ENCODE measurements around the gene ADGRV1. TPM values are rescaled to one million over a fixed set of nuclear protein-coding genes. Genes with fewer than 3 reads are reported as not detected.

ADGRV1 gene
- total RNA-seq, 2 experiments from 2014 or later: not detected

GRCh38 chr5:91006713-91007112 is 448.1 kb downstream of the ADGRV1 start:
- Histone ChIP-seq H3K36me3 (ENCODE audit: insufficient read depth, low read length) (no peaks in the 10 kb centered on the region), H3K79me2 (ENCODE audit: insufficient read depth, low read depth, low read length) (no peaks in the 10 kb centered on the region), H3K27ac (ENCODE audit: low read depth, low read length, poor library complexity, severe bottlenecking) (no peak overlapping the region), H3K9me2 (ENCODE audit: insufficient read depth, low read length) (no peaks in the 10 kb centered on the region), H2AFZ (ENCODE audit: low read length) (no peak overlapping the region), H3K4me2 (ENCODE audit: low read length) (no peak overlapping the region), H3K4me1 (ENCODE audit: insufficient read depth, low read length, poor library complexity, severe bottlenecking) (no peaks in the 10 kb centered on the region), H3K4me3 (ENCODE audit: low read depth, low read length, poor library complexity, severe bottlenecking) (no peak overlapping the region), H3K9me3 (ENCODE audit: low read length) (no peaks in the 10 kb centered on the region), H4K20me1 (ENCODE audit: insufficient read depth, low read length) (no peaks in the 10 kb centered on the region)
- ChIA-PET CTCF (ENCODE audit: unreplicated experiment) (no interaction called here), POLR2A (no interaction called here)
- TF ChIP-seq CTCF (conservative IDR thresholded peaks at IDR 0.05; ENCODE audit: low read length): no peak
- no peak for TF ChIP-seq EZH2phosphoT487 (IDR thresholded peaks at IDR 0.05; ENCODE audit: borderline replicate concordance, low read depth, low read length)
- DNase-seq (ENCODE audit: low spot score): no peak
- BruUV-seq (replicated peaks): no TSS peak
- intact Hi-C loops (cut with micrococcal nuclease; ENCODE audit: unreplicated experiment): no loop called here

GRCh38 chr5:91007251-91007650 is 448.7 kb downstream of the ADGRV1 start:
- intact Hi-C loops (cut with micrococcal nuclease; ENCODE audit: unreplicated experiment): no loop called here
- no peaks in the 10 kb centered on the region for H3K9me2 ChIP-seq (ENCODE audit: insufficient read depth, low read length)
- no peaks in the 10 kb centered on the region for H3K79me2 ChIP-seq (ENCODE audit: insufficient read depth, low read depth, low read length)
- POLR2A ChIA-PET: no interaction called here
- CTCF ChIA-PET (ENCODE audit: unreplicated experiment): no interaction called here
- H3K4me2 ChIP-seq (ENCODE audit: low read length): no peak overlapping the region
- H3K36me3 ChIP-seq (ENCODE audit: insufficient read depth, low read length): no peaks in the 10 kb centered on the region
- H4K20me1 ChIP-seq (ENCODE audit: insufficient read depth, low read length): no peaks in the 10 kb centered on the region
- H3K4me1 ChIP-seq (ENCODE audit: insufficient read depth, low read length, poor library complexity, severe bottlenecking): no peaks in the 10 kb centered on the region
- no peak for DNase-seq (ENCODE audit: low spot score)
- TF ChIP-seq EZH2phosphoT487 (IDR thresholded peaks at IDR 0.05; ENCODE audit: borderline replicate concordance, low read depth, low read length) (no peak), CTCF (conservative IDR thresholded peaks at IDR 0.05; ENCODE audit: low read length) (peak; percentile 36)
- no peak overlapping the region for H2AFZ ChIP-seq (ENCODE audit: low read length)
- no peak overlapping the region for H3K4me3 ChIP-seq (ENCODE audit: low read depth, low read length, poor library complexity, severe bottlenecking)
- H3K9me3 ChIP-seq (ENCODE audit: low read length): no peaks in the 10 kb centered on the region
- no TSS peak for BruUV-seq (replicated peaks)
- H3K27ac ChIP-seq (ENCODE audit: low read depth, low read length, poor library complexity, severe bottlenecking): no peak overlapping the region

GRCh38 chr5:91007780-91008402 is 449.3 kb downstream of the ADGRV1 start:
- intact Hi-C loops (cut with micrococcal nuclease; ENCODE audit: unreplicated experiment): no loop called here
- POLR2A ChIA-PET: no interaction called here

More at GRCh38 chr5:91007780-91008402, 449.3 kb downstream of the ADGRV1 start:
- Histone ChIP-seq H3K9me3 (ENCODE audit: low read length) (no peaks in the 10 kb centered on the region), H3K4me2 (ENCODE audit: low read length) (no peak overlapping the region), H3K27ac (ENCODE audit: low read depth, low read length, poor library complexity, severe bottlenecking) (no peak overlapping the region), H2AFZ (ENCODE audit: low read length) (no peak overlapping the region), H3K4me3 (ENCODE audit: low read depth, low read length, poor library complexity, severe bottlenecking) (no peak overlapping the region), H4K20me1 (ENCODE audit: insufficient read depth, low read length) (no peaks in the 10 kb centered on the region), H3K79me2 (ENCODE audit: insufficient read depth, low read depth, low read length) (no peaks in the 10 kb centered on the region), H3K4me1 (ENCODE audit: insufficient read depth, low read length, poor library complexity, severe bottlenecking) (no peaks in the 10 kb centered on the region), H3K9me2 (ENCODE audit: insufficient read depth, low read length) (no peaks in the 10 kb centered on the region), H3K36me3 (ENCODE audit: insufficient read depth, low read length) (no peaks in the 10 kb centered on the region)
- no peak for DNase-seq (ENCODE audit: low spot score)
- TF ChIP-seq CTCF (conservative IDR thresholded peaks at IDR 0.05; ENCODE audit: low read length) (no peak), EZH2phosphoT487 (IDR thresholded peaks at IDR 0.05; ENCODE audit: borderline replicate concordance, low read depth, low read length) (no peak)
- CTCF ChIA-PET (ENCODE audit: unreplicated experiment): no interaction called here
- no TSS peak for BruUV-seq (replicated peaks)
